NCI-H2029 (cell line): Measurements from ENCODE around the gene KBTBD4.

ENCODE experiments used
- DNase-seq: peaks from one replicate; lab custom pipeline; 2025; lab: John Stamatoyannopoulos, UW

KBTBD4 gene

DNA sequence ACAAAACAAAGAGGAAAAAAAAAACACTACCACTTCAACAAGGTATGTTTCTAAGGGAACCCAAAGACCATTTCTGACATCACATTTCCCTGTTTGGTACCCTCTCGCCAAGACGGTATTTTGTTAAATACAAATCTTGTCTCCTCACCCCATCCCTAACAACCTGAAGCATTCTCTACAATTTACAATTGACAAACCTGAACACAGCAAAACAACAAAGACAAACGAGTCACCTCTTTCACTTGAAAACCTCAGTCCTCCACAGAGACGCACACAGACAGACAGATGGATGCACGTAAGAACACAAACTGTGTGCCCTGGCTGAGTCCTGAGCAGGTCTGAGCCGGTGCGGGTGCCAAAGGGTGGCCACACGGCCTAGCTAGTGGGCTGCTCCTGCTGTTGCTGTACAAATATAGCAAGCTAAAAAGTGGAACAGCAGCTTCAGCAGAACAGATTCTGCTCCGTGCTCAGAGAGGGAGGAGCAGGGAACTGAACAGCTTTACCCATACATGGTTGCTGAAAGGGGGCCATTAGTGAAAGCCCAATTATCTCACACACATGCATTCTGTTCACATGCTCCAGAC lies 54.4 kb downstream of the KBTBD4 start:
- no peak for DNase-seq

DNA sequence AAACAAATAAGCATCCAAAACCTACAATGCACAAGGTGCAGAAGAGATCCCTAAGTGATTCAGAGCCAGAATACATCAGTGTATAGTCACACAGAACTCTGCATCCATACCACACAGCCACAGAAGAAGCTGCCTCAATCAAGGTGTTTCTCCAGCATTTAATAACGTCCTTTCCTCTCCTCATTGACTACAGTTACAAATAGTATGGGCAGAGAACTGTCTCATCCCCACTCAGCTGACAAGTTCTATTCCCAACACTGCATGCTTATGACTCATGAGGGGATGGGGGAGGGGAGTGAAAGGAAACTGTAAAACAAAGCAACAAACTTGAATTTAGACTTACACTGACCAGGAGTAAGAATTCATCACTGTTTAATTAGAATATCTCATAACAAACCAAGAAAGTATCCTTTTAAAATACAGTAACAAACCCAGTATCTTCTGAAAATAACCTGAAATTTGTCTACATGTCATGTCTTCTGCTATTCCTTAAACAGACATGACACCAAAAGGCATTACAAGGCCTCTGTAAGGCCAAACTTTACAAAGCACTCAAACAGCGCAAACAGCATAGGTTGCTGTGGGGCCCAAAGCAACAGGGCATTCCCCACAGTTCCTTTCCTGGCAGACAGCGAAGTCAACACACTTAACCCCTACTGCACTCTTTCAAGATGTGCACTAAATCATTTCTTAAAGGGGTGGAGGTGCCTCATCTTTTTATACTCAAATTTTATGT lies 55.1 kb downstream of the KBTBD4 start:
- no peak for DNase-seq
